ENCODE results near the gene RHOB.
"Not testable (repeated sequence)": the region's sequence is repeated elsewhere in the genome, so short reads cannot be mapped to it uniquely, and the experiment has no call there.

RHOB gene

GRCh38 chr2:20453087-20453486 lies 6.2 kb downstream of the RHOB start:
- no peak for DNase-seq (ENCODE audit: low spot score)

DNA sequence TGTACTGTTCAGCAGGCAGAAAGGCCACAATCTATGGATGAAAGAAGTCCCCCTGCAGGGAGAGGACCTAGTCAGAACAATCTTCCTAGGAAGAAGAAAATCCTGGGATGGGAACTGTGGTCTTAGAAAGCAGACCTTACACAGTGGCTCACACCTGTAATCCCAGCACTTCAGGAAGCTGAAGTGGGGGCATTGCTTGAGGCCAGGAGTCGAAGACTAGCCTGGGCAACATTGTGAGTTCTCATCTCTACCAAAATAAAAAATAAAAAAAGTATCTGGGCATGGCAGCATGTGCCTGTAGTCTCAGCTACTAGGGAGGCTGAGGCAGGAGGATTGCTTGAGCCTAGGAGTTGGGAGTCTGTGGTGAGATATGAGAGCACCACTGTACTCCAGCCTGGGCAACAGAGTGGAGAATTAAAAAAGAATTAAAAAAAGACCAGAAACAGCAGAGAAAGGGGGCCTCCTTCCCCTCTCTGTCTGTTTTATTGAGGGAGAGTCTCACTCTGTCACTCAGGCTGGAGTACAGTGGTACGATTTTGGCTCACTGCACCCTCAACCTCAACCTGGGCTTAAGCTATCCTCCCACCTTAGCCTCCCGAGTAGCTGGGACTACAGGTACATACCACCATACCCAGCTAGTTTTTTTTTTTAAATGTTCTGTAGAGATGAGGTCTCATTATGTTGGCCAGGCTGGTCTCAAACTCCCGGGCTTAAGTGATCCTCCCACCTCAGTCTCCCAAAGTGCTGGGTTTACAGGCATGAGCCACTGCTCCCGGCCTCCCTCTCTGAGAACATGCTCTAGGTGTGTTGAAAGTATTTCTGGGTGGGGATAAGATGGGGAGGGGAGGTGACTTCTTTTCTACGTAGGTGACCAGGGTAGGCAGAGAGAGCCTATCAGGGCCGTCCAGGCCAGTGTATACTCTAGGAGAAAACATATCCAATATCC lies 7.4 kb downstream of the RHOB start:
- no peak for DNase-seq (ENCODE audit: low spot score)

- no peak for DNase-seq (ENCODE audit: low spot score)
Observed at GRCh38 chr2:20455076-20455587, 8.3 kb downstream of the RHOB start.

DNA sequence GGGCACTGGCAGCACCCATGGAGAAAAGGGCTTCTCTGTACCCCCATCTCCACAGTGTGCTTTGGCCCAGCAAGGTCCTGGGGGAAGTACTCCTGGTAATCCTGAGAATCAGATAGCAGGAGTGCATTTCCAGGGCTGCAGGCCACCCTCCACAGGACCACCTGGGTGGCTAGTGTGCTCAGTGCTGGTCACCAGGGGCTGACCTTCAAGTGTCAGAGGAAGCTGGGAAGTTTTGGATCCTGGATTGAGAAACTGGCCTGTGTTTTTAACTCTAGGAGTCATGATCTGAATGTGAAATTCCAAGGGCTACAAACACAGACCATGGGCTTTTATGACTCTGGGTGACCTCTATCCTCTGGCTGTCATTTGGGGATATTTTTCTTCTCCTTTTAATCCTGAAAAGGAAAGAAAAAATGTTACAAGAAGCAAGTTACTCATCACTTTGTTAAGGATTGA lies 9.3 kb downstream of the RHOB start:
- no peak for DNase-seq (ENCODE audit: low spot score)

DNA sequence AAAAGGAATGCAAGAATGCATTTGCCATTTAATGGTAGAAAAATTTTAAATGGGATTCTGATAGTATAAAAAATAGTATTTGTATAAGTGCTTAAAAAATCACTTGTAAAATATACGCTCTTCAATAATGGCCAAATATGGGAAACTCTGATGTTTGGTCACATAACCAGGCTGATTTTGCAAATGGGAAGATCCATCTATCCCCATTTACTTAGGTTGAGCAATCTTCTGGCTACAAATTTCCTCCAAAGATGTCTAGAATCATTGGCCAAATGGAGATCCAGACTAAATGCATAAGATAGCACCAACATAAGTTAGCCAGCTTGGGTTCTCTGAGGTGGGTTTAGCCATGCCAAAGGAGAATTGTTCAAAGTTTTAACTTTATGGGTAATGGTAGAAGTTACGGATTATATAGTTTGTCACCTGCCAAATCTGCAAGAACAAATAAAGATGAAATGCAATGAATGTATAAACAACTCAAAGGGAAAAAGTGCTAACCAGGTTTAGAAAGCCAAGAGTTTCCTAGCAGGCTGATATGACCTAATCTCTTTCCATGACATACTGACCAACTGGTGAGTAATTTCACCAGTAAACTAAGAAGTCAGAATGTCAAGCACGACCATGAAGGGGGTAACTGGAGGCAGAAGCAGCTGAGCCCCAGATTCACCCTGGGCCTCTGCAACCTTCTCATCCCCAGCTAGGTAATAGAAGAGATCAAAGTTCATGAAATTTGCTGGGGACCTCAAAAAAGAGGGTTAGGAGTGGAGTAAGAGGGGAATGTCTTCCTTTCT lies 10.0 kb downstream of the RHOB start:
- DNase-seq (ENCODE audit: low spot score): no peak

DNA sequence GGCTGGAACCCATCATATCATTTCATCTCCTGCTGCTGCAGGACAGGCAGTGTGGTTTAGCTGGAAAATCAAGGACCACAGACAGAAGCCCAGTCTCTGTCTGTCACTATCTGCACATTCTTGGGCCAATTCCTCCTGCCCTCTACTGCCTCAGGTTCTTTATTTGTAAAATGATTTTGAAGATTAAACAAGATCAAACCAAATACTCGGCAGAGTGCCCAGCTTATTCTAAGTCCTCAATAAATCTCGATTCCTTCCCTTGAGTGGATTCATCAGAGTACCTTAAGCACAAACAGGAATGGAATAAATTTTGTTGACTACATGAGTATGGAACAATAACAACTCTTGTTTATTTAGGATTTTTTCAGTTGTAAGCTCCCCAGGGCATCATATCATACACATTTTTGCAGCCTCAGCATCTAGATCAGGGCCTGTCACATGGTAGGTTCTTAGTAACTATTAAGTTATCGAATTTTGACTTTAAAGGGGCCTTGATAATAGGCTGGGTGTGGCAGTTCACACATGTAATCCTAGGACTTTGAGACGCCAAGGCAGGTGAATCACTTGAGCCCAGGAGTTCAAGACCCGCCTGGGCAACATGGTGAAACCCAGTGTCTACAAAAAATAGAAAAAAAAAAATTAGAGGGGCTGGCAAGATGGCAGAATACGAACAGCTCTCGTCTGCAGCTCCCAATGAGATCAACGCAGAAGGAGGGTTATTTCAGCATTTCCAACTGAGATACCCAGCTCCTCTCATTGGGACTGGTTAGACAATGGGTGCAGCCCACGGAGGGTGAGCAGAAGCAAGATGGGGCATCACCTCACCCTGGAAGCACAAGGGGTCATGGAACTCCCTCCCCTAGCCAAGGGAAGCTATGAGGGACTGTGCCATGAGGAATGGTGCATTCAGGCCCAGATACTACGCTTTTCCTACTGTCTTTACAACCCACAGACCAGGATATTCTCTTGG lies 11.1 kb downstream of the RHOB start:
- DNase-seq (ENCODE audit: low spot score): no peak

DNA sequence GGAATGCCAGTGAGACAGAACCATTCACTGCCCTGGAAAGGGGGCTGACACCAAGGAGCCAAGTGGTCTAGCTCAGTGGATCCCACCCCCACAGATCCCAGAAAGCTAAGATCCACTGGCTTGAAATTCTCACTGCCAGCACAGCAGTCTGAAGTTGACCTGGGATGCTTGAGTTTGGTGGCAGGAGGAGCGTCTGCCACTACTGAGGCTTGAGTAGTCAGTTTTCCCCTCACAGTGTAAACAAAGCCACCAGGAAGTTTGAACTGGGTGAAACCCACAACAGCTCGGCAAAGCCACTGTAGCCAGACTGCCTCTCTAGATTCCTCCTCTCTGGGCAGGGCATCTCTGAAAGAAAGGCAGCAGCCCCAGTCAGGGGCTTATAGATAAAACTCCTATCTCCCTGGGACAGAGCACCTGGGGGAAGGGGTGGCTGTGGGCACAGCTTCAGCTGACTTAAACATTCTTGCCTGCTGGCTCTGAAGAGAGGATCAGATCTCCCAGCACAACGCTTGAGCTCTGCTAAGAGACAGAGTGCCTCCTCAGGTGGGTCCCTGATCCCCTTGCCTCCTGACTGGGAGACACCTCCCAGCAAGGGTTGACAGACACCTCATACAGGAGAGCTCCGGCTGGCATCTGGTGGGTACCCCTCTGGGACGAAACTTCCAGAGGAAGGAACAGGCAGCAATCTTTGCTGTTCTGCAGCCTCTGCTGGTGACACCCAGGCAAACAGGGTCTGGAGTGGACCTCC lies 12.0 kb downstream of the RHOB start:
- not testable (repeated sequence) for DNase-seq (ENCODE audit: low spot score)

DNA sequence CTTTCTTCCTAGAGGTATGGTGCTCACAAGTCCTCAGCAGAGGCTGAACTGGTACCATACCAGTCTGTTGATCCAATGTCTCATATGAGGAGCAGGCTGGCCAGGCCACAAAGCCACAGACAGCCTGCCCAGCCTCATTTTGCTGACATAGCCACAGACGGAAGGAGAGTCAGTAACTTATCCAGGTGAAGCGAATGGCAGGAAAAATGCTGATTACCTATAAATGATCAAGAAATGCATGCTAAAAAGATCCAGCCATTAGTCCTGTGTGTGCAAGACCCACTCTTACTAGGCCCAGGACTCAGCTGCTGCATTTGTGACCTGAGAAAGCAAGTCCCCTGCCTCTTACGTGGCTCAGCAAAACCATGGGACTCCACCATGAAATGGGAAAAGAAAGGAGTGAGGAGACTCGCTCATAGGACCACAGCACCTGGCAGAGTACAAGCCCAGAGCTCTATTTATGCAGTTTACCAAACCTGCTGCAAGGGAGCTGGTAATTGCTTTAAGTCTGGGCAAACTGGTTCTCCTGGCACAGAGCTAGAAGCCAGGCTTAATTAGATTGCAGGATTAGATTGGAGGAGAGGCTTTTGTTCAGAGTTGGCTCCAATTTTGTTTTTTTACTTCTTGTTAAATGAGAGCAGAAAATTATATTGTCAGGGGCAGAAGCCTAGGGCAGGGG lies 19.0 kb downstream of the RHOB start:
- no peak for DNase-seq (ENCODE audit: low spot score)

DNA sequence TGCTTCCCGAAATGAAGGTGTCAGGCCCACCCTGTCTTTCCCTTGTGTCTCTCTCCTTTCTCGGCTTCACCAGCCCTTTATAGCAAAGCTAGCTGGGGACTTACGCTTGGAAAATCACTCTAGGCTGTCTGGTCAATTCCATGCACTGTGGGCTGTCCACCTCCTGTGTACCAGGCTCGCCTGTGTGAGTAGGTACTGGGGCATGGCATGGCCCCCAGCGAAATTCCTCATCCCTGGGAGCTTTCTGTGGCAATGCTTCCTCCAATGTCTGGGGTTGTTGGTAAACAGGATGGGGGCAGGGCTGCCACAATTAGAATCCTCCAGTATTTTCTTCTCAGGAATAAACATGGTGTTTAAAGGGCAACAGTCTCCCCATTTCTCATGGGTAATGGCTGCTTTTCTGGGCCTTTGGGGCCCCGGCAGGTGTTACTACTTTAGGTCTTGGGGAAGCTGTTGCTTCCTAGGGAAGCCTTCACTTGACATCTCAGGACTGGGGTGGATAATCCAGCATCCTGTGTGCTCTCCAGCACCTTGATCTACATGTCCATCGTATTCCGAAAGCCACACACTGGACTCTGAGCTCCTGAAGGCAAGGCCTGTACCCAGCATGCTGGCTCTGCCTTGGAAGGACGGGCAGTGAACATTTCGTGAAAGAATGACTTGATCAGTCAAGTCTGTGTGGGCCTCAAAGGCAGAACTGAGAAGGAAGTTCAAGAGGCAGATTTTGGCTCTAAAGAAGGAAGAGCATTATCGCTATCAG lies 21.1 kb downstream of the RHOB start:
- DNase-seq (ENCODE audit: low spot score): no peak

DNA sequence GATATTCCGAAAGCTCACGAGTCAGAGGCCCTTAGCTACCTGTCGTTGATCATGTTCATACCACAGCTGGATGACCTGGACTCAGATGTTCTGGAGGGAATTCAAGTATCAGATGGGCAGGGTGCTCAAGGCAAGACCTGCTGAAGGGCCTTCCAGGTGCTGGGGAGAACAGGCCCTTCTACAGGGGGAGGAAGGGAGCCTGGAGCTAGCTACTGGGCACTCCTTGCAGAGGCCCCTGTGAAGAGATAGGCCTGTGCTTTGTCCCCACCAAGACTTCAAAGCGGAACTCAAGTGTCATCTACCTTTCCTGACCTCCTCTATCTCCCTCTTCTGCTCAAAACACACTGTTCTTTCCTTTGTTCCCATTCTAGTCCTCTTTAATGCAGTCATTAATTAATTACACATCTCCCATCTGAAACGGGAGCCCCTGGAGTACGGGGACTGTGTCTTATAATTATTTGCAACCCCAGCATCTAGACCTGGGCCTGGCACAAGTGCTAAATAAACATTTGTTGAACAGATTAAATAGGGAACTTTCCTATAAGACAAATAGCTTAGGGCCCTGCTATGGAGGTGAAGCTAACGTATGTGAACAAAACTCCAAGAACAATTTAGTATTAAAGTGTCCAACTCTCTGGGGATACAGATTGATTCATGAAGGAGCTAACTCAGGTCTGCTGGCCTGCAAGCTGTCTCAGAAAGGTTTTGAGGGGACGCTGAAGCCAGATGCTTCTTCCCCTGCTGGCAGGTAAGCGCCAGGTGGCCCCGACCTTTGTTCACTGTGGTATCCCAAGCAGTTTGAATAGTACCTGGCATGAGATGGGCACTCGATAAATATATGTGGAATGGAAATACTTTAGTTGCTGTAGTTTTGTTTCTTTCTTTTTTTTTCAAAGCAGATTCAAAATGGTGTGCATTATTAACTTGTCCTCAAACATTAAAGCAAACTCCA lies 22.0 kb downstream of the RHOB start:
- no peak for DNase-seq (ENCODE audit: low spot score)

DNA sequence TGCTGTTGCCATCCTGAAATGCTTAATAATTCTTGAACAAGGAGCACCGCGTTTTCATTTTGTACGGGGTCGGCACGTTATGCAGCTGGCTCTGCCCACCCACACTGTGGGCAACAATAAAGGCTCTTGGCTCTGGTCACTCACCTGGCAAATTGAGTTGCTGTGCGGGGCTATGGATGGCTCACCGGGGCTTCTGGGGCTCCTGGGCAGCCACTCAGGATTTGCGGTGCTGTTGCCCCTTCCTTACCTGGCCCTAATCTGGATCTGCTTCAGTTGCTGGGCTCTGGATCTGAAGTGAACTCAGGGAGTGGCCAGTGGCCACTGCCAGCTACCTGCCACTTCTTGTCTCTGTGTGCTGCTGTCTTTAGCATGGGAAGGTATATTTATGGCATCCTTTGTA lies 22.7 kb downstream of the RHOB start:
- no peak for DNase-seq (ENCODE audit: low spot score)

DNA sequence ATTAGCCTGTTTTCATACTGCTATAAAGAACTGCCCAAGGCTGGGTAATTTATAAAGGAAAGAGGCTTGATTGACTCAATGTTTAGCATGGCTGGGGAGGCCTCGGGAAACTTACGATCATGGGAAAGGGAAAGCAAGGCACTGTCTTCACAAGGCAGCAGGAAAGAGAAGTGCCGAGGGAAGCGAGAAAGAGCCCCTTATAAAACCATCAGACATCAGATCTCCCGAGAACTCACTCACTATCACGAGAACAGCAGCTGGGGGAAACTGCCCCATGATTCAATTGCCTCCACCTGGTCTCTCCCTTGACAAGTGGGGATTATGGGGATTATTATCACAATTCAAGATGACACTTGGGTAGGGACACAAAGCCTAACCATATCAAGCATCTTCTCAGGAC lies 23.3 kb downstream of the RHOB start:
- DNase-seq (ENCODE audit: low spot score): no peak

- no peak for DNase-seq (ENCODE audit: low spot score)
Observed at GRCh38 chr2:20471148-20471547, 24.3 kb downstream of the RHOB start.

GRCh38 chr2:20471902-20472559 lies 25.2 kb downstream of the RHOB start:
- DNase-seq (ENCODE audit: low spot score): no peak

DNA sequence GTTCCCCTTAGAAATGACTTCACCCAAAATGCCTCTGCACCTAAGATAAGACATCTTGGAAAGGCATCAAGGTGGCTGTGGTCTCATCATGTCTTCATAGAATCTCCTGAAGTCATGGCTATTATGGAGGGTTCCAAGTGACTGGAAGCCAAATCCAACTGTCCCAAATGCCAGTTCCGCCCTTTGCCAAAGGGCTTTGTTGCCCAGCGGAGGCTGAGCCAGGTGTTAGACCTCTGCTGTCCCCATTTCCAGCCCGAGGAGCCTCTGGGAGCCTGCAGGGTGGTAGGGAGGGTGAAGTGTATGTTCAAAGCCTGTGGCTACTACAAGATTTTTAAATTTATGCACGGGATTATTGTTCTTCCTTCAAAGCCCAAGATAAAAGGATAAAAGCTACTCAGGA lies 25.7 kb downstream of the RHOB start:
- no peak for DNase-seq (ENCODE audit: low spot score)

- DNase-seq (ENCODE audit: low spot score): no peak
Observed at GRCh38 chr2:20473128-20473527, 26.3 kb downstream of the RHOB start.

GRCh38 chr2:20474757-20475566 lies 28.1 kb downstream of the RHOB start:
- DNase-seq (ENCODE audit: low spot score): no peak

Measured in iPS-NIHi11 (cell line).